Measurements from ENCODE around the gene FLT1.

Gene FLT1

GRCh38 chr13:28494778-28495537 is at the start of gene FLT1:
Gene FLT1, minus strand, starts transcription at chr13:28495128. Its CDS starts 285 bp downstream, at chr13:28494843.
- no peak for DNase-seq

GRCh38 chr13:28544026-28544425 is 49.1 kb upstream of the FLT1 start:
- DNase-seq, result no peak

GRCh38 chr13:28542804-28543203 is 47.9 kb upstream of the FLT1 start:
- no peak for DNase-seq

- no peak for DNase-seq
Observed at GRCh38 chr13:28541966-28542365, 47.0 kb upstream of the FLT1 start.

- DNase-seq, result no peak
Observed at GRCh38 chr13:28540612-28541011, 45.7 kb upstream of the FLT1 start.

GRCh38 chr13:28539625-28540286 is 44.8 kb upstream of the FLT1 start:
- DNase-seq, result no peak

- no peak for DNase-seq
Observed at GRCh38 chr13:28538932-28539331, 44.0 kb upstream of the FLT1 start.

GRCh38 chr13:28537171-28537570 is 42.2 kb upstream of the FLT1 start:
- no peak for DNase-seq

GRCh38 chr13:28536371-28536770 is 41.4 kb upstream of the FLT1 start:
- DNase-seq, result no peak

GRCh38 chr13:28535734-28536133 is 40.8 kb upstream of the FLT1 start:
- no peak for DNase-seq

- no peak for DNase-seq
Observed at GRCh38 chr13:28534801-28535200, 39.9 kb upstream of the FLT1 start.

GRCh38 chr13:28534210-28534609 is 39.3 kb upstream of the FLT1 start:
- no peak for DNase-seq

- no peak for DNase-seq
Observed at GRCh38 chr13:28533441-28534166, 38.7 kb upstream of the FLT1 start.

- no peak for DNase-seq
Observed at GRCh38 chr13:28533125-28533436, 38.2 kb upstream of the FLT1 start.

GRCh38 chr13:28532388-28533124 is 37.6 kb upstream of the FLT1 start:
- DNase-seq, result no peak

- no peak for DNase-seq
Observed at GRCh38 chr13:28531845-28532387, 37.0 kb upstream of the FLT1 start.

- DNase-seq, result peak; percentile 7
Observed at GRCh38 chr13:28531077-28531844, 36.3 kb upstream of the FLT1 start.

- no peak for DNase-seq
Observed at GRCh38 chr13:28530729-28531076, 35.8 kb upstream of the FLT1 start.

GRCh38 chr13:28529836-28530235 is 34.9 kb upstream of the FLT1 start:
- DNase-seq, result no peak

GRCh38 chr13:28528848-28529247 is 33.9 kb upstream of the FLT1 start:
- no peak for DNase-seq

GRCh38 chr13:28528388-28528787 is 33.5 kb upstream of the FLT1 start:
- DNase-seq, result no peak

- no peak for DNase-seq
Observed at GRCh38 chr13:28527629-28528028, 32.7 kb upstream of the FLT1 start.
